Measurements from ENCODE around the gene SEC14L1.

Gene SEC14L1

DNA sequence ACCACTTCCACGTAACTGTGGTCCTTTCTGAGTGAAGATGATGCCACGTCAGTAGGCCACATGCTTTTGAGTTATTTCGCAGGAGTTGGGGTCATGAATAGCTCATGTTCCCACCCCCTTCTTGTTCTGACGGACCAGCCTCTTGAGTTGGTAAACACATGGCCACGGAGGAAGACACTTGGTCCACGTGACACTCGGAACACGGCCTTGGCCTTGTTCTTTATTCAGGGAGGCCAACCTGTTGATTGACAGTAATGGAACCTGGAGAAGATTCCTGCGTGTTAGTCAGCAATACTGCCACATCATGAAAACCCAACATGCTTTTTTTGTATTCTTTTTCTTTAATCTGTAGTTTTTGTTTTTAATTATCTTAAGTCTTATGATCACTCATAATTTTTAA, 56.3 kb downstream of the SEC14L1 start:
- no peak for DNase-seq

DNA sequence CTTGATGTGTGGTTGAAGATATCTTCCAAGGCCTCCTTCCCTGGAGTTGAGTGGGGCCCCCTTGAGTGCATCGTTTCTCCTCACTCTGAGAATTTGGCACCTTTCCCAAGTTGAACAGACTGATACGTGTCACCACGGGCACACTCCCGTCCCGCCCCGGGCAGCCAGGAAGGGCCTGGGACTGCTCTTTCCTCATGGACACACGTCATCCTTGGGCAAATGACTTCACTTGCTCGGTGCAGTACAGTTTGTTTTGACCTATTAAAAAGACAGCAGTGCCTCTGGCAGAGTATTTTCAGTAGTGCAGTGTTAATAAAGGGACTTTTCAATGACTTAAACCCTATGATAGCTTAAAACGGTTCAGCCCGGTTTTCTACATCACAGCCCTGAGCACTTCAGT, 59.9 kb downstream of the SEC14L1 start:
- no peak for DNase-seq

DNA sequence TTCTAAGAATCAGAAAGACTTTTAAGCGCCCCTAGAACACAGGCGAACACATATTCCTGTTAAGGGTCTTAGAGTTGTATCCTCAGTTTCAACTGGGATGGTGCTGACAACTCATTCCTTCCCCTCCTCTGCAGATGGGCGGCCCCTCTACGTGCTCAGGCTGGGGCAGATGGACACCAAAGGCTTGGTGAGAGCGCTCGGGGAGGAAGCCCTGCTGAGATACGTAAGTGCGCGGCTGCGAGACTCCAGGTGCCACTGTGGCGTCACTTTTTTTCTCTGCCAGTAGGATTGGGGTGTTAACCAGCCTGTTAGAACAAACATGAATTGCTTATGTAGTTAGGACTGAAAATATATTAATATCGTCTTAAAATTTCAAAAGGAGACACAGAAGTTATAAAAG, 62.7 kb downstream of the SEC14L1 start:
- no peak for DNase-seq

DNA sequence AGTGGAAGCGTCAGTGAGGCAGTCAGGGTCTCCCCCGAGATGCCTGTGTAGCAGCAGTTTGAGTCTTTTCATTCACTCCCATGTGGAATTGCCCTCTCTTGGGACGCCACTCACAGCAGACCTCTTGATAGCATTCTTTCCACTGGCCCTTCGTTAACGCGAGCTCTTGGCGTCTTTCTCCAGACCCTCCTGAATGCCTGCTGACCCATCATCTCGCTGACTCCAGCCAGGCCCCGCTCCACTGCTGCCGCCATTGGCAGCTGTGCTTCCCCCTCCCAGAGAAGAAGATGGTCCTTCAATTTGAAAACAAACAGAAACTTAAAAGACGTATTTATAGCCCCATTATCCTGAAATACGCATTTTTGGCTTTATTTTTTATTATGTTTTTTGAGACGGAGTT, 63.1 kb downstream of the SEC14L1 start:
- DNase-seq, result no peak

DNA sequence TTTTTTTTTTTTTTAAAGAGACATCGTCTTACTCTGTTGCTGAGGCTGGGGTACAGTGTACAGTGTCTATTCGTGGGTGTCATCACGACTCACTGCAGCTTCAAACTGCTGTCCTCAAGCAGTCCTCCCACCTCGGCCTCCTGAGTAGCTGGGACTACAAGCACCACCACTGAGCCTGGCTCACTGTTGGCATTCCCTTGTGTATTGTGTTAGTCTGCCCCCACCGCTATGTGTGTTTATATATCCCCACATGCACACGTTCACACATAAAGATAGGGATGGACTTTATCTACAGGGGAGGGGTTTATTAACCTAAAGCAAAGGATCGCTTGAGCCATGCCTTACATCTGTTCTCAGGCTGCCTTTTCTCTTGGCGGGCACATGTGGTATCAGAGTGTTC, 63.8 kb downstream of the SEC14L1 start:
- DNase-seq, result no peak

DNA sequence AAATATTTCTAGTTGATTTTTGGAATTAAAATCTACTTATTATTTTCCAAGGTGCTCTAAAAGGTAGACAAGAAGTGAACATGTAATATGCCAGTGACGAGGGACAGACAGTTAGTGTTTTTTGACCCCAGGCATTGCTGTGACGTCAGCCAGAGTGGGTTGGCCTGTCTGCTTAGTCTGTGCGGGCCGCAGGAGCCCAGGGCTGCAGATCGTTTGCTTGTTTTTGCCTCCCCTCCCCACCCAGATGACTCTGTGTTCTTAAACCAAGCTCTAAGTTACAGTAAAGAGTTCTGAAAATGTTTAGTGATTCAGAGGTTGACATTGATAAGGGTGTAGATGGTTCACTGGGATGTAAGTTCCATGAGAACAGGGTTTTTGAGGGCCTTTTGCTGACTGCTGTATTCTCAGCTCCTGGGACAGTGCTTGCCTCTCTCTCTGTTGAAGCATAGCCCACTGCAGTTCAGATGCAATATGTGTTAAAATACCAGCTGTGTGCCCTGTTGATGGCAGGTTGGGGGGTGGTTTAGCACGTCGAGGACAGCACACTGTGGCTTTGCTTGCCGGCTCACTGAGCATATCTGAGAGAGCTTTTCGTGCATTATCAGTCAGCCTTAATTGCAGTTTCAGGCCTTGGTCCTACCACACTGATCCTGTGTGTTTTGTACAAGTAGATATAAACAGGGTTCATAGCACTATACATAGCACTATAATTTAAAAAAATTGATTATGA, 64.8 kb downstream of the SEC14L1 start:
- DNase-seq, result no peak

DNA sequence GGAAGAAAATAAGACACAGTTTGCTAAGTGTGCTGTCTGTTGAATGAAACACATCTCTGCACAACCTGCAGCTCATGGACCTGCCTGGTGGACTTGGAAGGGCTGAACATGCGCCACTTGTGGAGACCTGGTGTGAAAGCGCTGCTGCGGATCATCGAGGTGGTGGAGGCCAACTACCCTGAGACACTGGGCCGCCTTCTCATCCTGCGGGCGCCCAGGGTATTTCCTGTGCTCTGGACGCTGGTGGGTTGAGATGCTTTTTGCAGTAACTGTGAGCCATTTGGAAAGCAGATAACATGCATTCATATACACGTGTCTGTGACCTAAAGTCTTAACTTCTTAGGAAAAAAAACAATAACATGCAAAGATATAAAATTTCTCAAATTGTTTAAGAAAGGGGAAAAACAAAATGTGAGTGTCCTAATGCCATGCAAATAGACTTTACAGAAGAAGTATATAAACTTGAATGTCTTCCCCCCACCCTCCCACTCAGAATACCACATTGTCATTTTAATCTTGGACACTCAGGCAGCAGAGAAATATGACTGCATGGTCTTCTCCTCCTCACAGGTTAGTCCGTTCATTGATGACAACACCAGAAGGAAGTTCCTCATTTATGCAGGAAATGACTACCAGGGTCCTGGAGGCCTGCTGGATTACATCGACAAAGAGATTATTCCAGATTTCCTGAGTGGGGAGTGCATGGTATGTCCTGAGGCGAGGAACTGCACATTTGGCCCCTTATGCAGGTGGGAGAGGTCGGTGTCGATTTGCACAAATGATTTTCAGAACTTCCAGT, 65.6 kb downstream of the SEC14L1 start:
- no peak for DNase-seq

DNA sequence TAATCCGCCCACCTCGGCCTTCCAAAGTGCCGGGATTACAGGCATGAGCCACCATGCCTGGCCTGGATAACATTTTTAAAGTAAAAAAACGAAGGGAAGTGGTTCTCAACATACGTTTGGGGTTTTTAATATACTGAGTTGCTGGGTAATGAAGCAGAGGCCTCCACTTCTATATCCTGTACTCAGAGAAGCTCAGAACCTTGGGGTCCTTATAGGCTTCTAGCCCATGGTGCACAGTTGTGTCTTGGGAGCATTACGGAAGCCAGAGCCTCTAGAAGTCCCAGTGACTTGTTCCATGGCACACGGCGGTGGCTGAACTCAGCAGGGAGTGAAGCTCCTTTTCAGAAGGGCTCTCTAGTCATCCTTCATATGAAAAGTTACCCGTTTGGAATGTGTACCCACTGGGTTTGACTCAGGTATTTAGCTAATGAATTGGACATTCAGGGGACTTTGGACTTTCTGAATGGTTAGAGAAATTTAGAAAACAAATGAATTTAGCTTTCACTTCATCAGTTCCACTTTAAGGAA, 67.0 kb downstream of the SEC14L1 start:
- no peak for DNase-seq

DNA sequence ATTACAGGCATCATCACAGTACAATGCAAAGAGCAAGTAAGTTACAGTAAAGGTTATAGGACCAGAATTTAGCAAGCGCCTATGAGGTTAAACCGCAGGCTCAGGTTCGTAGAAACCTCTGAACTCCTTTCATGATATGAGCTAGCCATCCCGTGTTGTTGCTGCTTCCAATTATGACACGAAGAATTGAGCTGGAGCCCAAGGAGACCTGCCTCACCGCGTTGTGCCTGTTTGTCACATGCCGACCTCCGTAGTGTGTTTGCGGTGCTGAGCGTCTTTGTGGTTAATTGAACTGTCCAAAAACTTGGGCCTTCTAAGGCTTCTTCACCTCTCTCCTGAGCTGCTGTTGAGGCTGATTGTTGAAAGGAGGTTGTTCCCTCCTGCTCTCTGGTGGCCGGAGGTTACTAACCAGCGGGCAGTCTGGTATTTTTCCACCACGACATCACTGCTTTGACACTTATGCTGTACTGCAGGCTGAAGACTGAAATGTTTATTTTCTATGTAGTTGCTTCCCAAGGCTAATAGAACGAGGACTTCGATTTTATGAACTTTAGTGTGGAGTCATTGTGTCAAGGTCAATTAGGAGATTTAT, 67.5 kb downstream of the SEC14L1 start:
- no peak for DNase-seq

DNA sequence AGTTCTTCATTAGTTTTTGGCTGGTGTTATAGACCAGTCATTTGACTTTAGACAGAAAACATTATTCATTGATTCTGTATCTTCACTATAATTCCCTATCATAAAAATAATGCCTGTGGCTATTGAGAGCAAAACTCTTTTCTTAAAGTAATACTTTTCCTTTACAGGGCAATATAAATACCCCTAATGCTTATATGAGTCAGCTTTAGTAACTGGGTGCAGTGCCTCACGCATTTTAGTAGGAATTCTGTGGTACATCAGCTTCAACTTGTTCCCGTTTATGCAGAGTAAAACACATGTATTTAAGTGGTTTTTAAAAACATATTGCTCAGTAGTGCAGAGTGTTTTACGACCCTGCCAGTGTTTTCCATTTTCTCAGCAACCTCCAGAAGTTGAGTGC, 68.1 kb downstream of the SEC14L1 start:
- DNase-seq, result no peak

DNA sequence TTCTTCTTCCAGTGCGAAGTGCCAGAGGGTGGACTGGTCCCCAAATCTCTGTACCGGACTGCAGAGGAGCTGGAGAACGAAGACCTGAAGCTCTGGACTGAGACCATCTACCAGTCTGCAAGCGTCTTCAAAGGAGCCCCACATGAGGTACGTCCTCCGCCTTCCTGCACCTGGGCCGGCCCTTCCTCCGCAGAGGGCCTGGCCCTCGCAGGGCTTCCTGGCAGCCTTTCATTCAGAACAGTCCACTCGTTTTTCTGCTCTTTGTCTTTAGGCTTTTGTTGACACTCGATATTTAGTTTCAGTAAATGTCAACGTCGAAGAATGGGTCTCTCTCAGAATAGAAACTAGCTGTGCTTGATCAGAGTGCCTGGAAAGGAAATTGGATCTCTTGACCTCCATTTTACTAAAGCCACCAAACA, 68.6 kb downstream of the SEC14L1 start:
- peak; percentile 53 for DNase-seq

DNA sequence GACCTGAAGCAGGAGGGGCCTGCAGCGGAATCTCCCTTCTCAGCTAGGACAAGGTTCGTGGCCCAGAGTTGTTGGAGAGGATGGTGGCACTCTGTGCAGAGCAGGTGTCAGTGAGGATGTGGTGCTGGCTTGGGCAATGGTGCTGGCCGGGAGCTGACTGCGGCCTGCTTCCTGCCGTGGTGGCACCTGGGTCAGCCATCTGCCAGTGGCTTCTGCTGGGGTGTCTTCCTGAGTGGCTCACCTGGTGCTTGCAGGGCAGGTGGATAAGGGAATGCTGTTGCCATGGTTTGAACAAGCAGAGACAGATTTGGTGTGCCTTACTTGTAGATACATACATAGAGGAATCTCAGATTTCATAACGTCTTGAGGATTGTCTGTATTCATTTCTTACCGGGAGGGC, 69.6 kb downstream of the SEC14L1 start:
- DNase-seq, result no peak

DNA sequence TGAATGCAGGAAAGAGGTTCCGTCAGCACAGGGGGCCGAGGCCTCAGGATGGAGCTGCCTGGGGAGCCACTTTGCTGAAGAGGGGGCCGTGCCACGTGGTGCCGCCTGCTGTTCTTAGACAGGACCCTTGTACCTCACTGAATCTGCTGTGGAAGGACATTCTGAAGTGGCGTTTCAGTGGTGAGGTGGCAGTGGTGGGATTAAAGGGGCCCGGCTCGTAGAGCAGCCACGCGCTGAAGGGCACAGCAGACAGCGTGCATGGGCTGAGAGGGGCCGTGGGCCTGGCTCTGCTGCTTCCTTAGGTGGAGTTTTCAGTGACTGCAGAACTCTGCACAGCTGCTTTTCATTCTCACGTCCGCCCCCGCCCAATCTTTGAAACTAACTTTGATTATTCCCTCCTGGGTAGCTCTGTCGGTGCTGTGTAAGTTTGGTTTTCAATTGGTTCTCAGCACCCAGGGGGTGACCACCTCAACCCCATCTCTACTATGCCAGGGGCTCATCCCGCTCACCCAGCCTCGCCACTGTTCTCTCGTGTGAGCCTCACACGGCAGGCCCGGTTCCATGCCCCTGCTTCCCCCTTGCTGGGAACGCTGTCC, 70.3 kb downstream of the SEC14L1 start:
- DNase-seq, result no peak

DNA sequence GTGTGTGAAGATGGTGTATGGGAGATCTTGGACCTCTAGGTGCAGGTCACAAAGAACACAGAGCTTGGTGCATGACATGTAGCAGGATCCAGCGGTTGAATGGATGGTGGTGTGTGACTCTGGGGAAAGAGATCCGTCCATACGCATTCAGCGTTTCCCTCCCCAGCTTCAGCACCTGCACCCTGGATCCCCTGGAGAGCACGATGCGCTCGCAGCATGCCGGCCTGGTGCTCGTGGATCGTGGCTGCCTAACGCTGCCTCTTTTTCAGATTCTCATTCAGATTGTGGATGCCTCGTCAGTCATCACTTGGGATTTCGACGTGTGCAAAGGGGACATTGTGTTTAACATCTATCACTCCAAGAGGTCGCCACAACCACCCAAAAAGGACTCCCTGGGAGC, 70.9 kb downstream of the SEC14L1 start:
- no peak for DNase-seq

DNA sequence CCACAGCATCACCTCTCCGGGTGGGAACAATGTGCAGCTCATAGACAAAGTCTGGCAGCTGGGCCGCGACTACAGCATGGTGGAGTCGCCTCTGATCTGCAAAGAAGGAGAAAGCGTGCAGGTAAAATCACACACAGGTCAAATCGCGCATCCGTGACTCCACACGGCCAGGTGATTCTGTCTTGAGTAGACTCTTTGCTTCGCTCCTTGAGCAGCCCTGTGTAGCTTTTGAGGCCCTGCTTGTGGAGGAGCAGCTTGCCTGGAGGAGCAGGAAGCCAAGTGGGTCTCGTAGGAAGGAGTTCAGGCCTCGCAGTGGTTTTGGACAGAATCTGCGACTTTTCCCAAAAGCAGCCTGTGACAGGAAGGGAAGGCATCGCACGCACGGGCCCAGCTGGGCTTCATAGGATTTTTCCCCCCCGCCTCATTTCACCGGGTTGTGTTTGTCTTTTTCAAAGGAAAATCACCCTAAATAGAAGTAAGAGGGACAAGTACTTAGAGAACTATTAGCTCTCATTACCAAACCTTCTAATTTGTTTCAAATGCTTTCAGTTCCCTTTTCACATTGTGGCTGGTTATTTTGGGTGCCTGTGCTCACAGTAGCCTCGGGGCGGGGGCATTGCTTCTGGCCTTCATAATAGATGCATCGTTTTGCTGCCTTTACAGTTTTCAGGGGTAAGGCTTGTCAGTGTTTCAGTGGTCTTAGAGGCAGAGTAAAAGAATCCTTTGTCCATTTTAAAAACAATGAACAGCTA, 71.5 kb downstream of the SEC14L1 start:
- no peak for DNase-seq

DNA sequence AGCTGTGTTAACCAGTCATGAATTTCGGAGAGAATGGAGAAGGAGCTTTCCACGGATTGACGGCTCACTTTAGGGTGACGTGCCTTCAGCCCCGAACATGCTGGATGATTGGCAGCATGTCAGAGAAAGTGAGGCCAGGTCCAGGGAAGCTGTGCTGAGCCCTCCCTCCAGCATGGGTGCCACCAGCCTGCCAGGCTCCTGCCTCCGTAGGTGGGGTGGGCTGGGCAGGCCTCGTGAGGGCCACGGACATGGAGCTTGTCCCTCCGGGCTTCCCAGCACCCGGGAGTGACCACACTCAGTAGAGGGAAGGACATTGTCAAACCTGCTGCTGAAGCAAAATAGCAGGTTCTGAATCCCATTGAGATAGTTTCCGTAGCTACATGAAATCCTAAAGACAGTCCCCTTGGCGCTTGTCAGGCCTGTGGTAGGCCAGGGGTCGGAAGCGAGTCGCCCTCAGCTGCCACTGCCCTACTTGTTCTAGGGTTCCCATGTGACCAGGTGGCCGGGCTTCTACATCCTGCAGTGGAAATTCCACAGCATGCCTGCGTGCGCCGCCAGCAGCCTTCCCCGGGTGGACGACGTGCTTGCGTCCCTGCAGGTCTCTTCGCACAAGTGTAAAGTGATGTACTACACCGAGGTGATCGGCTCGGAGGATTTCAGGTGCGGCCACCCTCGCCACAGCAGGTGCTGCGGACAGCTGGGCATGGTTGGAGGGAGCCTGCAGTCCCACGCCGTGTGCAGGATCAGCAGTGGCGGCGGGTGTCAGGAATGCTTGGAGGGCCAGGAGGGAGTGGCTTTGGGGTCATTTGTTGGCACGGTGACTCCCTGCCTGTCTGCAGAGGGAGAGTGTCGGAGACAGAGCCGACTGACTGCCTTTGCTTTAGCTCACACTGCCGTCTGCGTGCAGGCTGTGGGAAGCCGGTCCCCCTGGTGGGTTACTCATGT, 72.3 kb downstream of the SEC14L1 start:
- no peak for DNase-seq

DNA sequence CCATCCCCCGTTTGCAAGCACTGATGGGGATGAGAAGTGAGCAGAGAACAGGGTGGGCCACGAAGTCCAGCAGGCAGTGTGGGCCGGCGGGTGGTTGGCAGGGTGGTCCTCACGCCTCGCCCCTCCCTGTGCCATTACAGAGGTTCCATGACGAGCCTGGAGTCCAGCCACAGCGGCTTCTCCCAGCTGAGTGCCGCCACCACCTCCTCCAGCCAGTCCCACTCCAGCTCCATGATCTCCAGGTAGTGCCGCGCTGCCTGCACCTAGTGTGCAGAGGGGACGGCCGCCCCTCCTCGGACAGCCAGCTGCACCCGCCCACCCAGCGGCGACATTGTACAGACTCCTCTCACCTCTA, 73.0 kb downstream of the SEC14L1 start:
- DNase-seq, result no peak

DNA sequence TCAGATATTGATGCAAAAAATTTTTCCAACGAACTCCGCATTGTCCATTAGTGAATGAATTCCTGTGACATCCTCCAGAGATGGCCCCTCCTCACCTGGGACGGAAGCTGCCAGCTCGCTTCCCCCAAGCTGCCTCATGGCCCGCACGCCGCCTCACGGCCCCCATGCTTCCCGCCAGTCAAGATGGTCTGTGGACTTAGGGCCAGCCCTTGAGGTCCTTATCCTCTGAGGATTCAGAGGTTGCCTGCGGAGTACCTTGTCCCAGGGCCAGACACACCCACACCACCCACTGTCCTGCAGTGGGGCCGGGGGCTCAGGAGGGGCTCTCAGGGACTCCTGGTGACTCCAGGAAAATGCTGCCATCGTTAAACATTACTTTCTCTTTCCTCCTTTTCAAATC, 73.6 kb downstream of the SEC14L1 start:
- no peak for DNase-seq

DNA sequence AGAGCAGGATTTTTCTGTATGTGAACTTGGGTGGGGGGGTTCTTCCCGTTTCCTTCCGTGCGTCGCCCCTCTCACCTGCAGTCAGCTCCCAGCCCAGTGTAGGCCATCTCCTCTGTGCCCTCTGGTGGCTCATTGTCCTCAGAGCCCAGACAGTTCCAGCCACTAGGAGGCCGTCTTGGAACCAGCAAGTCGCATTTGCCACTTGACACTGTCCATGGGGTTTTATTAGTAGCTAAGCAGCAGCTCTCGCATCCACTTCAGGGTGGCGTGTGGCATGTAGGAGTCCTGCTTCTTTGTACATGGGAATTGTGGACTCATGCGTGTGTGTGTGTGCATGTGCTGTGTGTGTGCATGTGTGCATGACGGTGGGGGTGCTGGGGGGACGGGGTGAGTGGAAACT, 74.0 kb downstream of the SEC14L1 start:
- peak; percentile 20 for DNase-seq

DNA sequence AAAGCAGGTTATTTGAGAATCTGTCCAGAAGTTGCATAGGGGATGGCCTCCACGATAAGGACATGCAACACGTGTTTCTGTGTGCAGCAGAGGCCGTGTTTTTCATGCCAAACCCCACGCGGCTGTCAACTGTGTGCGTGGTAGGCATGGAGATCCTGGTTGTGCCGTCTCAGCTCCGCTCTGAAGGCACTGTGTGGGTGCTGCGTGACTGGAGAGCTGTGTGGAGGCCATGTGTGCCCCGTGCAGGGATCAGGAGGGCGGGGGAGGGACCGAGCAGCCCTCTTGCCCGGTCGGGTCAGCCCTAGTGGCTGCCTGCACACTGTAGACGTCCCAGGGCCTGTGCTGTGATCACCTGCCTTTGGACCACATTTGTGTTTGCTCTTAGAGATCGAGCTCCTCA, 74.5 kb downstream of the SEC14L1 start:
- DNase-seq, result no peak

DNA sequence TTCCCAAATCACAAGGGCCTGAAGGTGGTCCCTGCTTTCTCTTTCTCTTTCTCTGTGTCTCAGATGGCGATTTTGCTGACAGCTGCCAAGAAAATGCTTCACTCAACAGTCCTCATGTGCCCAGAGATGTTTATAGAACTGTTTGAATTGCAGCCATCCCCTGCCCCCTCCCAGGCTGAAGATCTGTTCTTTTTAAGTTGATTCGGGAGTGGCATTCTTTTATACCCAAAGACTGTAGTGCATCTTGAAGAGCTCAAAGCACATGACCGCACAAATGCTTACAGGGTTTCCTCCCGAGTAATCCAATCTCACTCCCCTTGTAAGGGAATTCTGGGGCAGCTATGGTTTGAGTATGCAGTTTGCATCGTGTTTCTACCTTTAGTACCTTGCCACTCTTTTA, 75.7 kb downstream of the SEC14L1 start:
- DNase-seq, result no peak

DNA sequence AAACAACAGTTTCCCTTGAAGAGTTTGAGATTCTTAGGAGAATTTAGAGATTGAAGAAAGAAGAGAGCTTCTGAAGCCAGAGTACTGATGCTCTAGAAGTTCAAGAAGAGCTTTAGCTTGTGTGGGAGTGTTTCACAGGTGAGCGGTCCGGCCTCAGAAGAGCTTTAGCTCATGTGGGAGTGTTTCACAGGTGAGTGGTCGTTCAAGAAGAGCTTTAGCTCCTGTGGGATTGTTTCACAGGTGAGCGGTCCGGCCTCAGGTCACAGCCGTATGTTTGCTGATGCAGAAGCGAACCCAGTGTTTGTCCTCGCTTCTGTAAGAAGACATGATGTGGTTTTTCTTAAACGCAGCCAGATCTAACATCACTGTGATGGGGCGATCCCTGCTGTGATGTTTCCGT, 76.4 kb downstream of the SEC14L1 start:
- DNase-seq, result no peak

Data from NCI-H345 (cell line).